GM10266 (cell line): ENCODE data around the gene IL24.
"Not testable (repeated sequence)": the region's sequence is repeated elsewhere in the genome, so short reads cannot be mapped to it uniquely, and the experiment has no call there.

ENCODE experiments used
- DNase-seq: peaks from one replicate; pipeline ENCODE4 v3.0.0; 2012; ENCODE audit errors: extremely low spot score
- TF ChIP-seq, protein P1 (sequence below): IDR thresholded peaks from 2 replicates; pipeline ENCODE4 v1.5.1; 2012; ENCODE audit warnings: mild to moderate bottlenecking, low read depth; ENCODE audit not compliant: control insufficient read depth, insufficient read depth; ENCODE audit errors: missing control alignments

The IL24 gene

DNA sequence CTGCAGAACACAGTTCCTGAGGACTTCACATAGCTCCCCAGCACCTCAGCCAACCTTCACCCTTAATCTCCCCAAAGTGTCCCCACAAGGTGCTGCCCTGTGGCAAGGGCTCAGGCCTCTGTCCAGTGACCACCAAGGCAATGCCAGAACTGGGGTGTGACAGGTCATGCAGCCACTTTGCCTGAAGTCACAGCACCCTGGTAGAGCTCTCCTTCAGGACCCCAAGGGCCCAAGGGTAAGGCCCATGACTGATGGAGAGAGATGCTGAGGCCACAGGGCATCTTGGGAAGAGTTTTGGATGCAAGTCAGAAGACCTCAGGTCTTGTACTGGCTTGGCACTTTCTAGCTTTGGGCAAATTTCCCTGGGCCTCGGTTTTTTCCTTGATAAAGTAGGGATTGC lies 25.3 kb downstream of the IL24 start:
- TF ChIP-seq, protein P1, sequence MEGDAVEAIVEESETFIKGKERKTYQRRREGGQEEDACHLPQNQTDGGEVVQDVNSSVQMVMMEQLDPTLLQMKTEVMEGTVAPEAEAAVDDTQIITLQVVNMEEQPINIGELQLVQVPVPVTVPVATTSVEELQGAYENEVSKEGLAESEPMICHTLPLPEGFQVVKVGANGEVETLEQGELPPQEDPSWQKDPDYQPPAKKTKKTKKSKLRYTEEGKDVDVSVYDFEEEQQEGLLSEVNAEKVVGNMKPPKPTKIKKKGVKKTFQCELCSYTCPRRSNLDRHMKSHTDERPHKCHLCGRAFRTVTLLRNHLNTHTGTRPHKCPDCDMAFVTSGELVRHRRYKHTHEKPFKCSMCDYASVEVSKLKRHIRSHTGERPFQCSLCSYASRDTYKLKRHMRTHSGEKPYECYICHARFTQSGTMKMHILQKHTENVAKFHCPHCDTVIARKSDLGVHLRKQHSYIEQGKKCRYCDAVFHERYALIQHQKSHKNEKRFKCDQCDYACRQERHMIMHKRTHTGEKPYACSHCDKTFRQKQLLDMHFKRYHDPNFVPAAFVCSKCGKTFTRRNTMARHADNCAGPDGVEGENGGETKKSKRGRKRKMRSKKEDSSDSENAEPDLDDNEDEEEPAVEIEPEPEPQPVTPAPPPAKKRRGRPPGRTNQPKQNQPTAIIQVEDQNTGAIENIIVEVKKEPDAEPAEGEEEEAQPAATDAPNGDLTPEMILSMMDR: no peak
- DNase-seq: no peak

DNA sequence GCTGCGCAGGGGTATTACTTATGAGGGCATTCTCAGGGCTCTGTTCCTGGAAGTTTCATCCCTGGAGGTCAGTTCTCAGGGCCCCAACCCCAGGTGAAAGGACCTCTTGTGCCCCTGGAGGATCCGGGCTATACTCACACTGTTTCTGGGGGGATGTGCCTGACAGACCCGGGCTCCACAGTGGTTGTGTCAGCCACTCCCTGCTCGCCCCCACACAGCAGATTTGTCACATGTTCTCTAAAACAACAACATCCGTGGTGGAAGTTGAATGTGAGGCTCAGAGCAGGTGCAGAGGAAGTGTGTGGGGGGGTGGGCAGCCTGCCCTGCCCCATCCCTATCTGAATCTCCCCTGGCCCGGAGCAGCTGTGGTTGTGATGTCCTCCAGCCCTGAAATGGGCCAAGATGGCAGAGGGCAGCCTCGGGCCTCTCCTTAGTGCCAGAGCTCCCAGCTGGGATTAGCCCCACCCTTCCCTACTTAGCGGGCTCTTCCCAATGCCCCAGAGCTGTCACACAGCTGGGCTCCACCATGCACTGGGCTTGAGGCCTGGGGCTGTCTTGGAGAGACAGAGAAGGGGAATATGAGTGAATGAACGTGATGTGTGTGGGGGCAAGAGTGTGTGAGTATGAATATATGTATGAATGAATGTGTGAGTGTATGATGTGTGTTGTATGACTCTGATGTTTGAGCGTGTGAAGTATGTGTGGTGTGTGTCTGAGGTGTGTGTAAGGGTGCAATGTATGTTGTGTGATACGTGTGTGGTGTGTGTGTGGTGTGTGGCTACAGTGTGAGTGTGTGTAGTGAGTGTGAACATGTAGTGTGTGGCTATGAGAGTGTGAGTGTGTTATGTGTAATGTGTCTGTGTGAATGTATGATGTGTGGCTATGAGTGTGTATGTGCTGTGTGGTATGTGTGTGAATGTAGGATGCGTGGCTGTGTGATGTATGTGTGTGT lies 26.0 kb downstream of the IL24 start:
- TF ChIP-seq, protein P1: no peak
- DNase-seq: peak; percentile 73

DNA sequence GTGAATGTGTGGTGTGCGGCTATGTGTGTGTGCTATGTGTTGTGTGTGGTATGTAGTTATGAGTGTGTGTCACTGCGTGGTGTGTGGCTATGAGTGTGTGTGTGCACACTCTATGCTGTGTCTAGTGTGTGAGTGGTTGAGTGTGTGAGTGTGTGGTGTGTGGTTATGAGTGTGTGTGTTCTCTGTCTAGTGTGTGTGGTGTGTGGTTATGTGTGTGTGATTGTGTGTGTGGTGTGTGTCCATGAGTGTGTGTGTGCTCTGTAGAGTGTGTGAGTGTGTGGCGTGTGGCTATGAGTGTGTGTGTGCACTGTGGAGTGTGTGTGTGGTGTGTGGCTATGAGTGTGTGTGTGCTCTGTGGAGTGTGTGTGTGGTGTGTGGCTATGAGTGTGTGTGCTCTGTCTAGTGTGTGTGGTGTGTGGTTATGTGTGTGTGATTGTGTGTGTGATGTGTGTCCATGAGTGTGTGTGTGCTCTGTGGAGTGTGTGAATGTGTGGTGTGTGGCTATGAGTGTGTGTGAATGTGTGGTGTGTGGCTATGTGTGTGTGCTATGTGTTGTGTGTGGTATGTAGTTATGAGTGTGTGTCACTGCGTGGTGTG lies 26.8 kb downstream of the IL24 start:
- not testable (repeated sequence) for DNase-seq

DNA sequence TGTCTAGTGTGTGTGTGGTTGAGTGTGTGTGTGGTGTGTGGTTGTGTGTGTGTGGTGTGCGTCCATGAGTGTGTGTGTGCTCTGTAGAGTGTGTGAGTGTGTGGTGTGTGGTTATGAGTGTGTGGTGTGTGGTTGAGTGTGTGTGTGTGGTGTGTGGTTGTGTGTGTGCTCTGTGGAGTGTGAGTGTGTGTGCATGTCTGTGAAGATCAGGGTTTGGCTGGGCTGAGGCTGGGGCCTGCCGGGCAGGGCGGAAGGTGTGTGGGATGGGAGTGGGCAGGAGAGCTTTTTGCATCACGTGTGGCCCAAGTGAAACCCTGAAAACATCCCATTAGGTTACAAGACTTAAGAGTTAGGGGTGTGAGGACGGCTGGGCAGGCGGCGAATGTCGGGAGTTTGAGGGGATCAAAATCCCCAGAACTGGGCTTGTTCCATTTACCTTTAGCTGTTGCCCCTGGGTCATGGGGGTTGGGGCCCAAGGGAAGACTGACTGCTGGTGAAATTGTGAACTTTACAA lies 27.4 kb downstream of the IL24 start:
- TF ChIP-seq, protein P1: no peak
- peak; percentile 48 for DNase-seq

DNA sequence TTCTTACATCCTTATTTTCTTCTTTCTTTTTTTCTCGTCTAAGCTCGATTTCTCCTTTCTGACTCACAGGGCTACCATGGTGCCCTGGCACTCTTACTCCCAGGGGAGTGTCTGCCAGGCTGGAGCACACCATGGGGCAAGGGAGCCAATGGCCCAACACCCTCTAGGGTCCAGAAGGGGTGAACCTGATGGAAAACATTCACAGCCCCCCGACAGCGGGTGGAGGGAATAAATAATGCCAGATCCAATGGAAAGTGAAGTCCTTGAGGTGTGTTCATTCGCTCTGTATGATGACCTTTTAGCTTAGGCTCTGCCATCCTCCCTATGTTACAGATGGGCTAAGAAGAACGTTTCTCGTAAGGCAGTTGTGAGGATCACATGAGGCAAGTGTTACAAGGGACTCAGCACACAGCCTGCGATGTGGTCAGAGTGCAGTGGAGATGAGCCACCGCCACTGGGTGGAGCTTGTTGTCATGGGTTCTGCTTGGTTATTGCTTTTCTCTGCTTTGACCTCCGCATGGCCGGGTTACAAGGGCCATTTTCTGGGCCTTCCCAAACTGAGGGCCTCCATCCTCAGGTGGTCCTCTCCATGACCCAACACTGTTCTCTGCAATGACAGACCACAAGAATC lies 28.0 kb downstream of the IL24 start:
- peak; percentile 75 for DNase-seq
- TF ChIP-seq, protein P1: peak; percentile 69

DNA sequence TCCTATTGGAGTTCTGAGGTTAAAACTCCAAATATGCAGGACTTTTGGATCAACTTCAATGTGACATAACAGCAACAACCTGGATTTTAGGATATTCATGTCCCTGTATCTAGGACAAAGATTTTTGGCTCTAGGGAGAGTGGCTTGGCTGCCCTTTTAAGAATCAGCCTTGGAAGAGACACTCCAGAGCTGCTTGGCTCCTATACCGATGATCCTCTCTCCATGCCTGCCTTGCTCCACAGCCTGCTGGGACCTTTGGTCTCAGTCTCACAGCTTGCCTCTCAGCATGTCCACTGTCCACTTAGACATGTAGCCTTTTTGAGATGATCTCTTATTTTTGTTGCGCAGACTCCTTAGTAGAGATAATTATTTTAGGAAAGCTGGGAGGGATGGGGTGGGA lies 29.0 kb downstream of the IL24 start:
- DNase-seq: no peak
- TF ChIP-seq, protein P1: no peak

DNA sequence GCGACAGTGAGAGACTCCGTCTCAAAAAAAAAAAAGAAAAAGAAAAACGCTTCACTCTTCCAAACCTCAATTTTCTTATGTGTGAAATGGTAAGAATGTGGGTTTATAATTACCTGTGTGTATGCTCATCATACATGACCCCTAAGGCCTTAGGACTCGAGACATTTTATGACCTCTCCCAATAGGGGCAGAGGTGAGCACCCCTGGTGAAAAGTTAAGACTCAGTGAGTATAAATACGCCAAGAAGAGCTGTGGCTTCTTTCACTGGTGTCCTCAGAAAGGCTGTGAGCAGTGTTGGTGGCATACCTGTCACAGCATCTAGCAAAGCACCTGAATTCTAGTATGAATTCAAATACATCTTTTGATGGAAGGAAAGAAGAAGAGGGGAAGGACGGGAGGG lies 32.3 kb downstream of the IL24 start:
- TF ChIP-seq, protein P1: peak; percentile 32
- no peak for DNase-seq
